Suprapubic skin (tissue), 4 donors: ENCODE data around the gene KCND2.

ENCODE experiments used
- POLR2A ChIP-seq, 2 donors: fragments of 450-650 bp; IDR thresholded peaks; one replicate each; pipeline ENCODE4 v1.6.1; 2017; ENCODE audit warnings: antibody characterized with exemption in 2 of 2, mild to moderate bottlenecking in 2 of 2, moderate library complexity in 2 of 2
- POLR2AphosphoS5 ChIP-seq, 3 donors: sonication (generic); formaldehyde crosslinking; IDR thresholded peaks; one replicate each; pipeline ENCODE4 v1.6.1; 2017; ENCODE audit warnings: antibody characterized with exemption in 3 of 3
- TF ChIP-seq, protein P1 (sequence below), 2 donors: fragments of 200-600 bp in 1 of 2; fragments of 450-650 bp in 1 of 2; sonication (generic) in 1 of 2; IDR thresholded peaks; one replicate each; pipeline ENCODE4 v1.5.1; 2016 to 2019; ENCODE audit warnings: antibody characterized with exemption in 2 of 2, mild to moderate bottlenecking in 1 of 2, moderate library complexity in 1 of 2

DNA sequence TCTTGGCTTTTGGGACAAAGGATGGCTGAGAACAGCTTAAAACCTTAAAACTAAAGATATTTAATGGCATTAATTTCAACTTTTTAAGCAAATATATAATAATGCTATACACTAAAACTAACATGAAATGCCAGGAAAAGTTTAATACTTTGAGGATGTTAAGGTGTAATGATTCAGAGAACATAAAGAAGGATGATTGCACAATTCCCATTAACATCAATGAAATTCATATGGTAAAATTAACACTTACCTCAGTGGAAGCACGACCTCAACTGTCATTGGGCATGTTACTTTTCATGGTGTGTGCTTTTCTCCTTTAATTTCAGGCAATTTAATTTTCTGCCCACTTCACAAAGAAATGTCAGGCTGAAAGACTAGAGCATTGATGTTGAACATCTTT, 171.7 kb downstream of the KCND2 start:
- TF ChIP-seq, protein P1, sequence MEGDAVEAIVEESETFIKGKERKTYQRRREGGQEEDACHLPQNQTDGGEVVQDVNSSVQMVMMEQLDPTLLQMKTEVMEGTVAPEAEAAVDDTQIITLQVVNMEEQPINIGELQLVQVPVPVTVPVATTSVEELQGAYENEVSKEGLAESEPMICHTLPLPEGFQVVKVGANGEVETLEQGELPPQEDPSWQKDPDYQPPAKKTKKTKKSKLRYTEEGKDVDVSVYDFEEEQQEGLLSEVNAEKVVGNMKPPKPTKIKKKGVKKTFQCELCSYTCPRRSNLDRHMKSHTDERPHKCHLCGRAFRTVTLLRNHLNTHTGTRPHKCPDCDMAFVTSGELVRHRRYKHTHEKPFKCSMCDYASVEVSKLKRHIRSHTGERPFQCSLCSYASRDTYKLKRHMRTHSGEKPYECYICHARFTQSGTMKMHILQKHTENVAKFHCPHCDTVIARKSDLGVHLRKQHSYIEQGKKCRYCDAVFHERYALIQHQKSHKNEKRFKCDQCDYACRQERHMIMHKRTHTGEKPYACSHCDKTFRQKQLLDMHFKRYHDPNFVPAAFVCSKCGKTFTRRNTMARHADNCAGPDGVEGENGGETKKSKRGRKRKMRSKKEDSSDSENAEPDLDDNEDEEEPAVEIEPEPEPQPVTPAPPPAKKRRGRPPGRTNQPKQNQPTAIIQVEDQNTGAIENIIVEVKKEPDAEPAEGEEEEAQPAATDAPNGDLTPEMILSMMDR (IDR thresholded peaks at IDR 0.05): no peak
- TF ChIP-seq POLR2A (IDR thresholded peaks at IDR 0.05): no peak
- TF ChIP-seq POLR2AphosphoS5 (IDR thresholded peaks at IDR 0.05): no peak
